Stimulated activated CD8-positive, alpha-beta memory T cell treated with anti-CD3 and anti-CD28 coated beads, Interleukin-4, amount 100 ng/mL, for 48 hours (primary cell): Measurements from ENCODE around the gene HJURP.

Source experiments
- DNase-seq: peaks from one replicate; pipeline ENCODE4 v3.0.0-alpha.2; 2020

HJURP gene

DNA sequence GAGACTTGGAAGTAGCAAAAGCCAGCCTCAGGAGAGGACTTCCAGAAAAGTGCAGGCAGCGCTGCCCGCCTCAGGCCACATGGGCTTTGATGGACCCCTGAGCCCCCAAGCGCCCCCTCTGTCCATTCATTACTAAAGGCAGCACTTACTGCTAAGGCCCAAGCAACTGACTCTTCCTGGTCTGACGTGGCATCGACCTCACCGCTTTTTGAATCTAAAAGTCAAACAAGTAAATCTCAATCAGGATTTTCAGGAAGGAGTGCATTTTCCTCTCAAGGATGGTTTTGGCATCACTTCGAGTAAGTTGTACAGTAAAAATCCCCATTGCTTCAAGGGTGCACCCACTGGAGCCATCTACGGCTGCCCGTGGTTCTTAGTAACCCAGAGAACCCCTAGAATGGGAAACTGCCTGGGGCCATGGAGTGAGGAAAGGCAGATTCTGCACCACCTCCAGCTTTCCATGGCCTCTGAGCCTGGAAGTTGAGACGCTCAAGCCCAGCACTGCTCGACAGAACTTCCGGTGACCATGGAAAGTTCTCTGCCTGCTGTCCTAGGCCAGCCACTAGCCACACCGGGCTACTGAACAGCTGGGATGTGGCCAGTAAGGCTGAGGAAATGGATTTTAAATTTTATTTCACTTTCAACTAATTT lies 7.0 kb downstream of the HJURP start:
- no peak for DNase-seq

DNA sequence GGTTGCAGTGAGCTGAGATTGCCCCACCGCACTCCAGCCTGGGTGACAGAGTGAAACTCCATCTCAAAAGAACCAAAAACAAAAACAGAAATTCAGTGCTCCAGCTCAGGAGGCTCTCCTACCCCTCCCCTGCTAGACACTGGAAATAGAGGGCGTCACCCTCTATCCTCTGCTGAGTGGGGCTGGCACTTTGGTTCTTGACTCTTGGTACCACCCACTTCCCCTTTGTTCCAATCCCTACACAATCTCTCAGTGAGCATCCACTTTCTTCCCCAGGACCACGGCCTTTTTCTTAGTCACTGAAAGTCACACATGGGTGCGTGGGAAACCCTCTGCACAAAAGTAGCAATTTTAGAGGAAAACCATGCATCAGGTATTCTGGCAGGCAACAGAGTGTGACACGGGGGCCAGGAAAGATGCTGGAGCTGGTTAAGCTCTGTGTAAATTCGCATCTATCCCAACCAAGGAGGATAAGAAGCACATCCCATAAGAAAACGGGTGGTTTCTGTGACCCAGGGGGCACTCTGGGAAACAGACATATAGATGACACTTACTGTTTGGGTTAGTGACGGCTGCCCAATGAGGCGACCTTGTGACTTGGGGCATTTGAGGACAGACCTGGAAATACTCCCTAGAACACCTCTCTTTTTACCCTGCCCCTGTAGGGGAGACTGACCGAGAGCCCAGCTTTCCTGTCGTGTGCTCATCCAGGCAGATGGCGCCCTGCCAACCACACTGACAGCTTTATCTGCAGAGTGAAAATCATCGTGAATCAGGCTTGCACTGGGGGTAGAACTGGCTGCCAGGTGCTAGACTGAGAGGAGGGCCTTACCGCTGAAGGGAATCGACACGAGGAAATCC lies 7.7 kb downstream of the HJURP start:
- no peak for DNase-seq

DNA sequence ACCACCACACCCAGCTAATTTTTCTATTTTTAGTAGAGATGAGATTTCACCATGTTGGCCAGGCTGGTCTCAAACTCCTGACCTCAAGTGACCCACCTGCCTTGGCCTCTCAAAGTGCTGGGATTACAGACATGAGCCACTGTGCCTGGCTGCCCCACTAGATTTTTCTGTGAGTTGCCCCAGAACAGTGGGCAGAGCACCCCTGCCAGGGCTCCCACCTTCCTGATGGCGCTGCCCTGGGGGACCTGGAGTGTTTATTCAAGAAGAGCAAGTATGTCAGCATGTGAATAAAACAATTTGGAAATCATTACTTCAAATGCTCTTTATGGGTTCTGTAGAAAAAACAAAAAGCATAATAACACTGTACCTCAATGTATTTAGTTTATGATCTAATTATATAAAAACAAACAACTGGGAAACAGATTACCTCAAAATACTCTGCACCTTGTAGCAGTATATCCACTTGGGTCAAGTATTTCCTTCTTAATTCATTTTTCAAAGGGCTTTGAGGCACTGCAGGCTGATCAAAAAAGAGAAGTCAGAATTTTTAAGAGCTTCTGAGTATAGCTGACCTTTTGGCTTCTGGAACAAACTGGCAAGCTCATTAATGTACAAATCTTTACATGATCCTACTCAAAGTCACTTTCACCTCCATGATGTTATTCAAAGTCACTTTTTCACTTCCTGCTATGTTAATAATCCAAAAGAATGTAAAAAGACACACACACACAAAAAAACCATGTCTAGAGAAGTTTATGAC lies 8.9 kb downstream of the HJURP start:
- DNase-seq: no peak

DNA sequence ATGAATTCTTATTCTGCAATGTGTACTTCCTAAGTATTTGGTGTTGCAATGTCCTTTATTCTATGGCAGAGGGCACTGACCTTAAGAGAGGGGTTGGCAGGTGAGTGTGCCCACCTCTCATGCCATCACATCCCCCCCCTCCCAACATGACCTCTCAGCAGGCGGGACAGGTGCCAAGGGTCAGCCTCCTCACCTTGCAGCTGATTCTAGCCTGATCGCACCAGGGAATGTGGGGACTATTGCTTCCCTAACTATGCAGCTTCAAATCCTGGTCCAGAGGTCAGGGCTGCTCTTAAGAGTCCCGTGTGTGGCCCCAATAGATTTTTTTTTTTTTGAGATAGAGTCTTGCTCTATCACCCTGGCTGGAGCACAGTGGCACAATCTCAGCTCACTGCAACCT lies 9.5 kb downstream of the HJURP start:
- DNase-seq: no peak

DNA sequence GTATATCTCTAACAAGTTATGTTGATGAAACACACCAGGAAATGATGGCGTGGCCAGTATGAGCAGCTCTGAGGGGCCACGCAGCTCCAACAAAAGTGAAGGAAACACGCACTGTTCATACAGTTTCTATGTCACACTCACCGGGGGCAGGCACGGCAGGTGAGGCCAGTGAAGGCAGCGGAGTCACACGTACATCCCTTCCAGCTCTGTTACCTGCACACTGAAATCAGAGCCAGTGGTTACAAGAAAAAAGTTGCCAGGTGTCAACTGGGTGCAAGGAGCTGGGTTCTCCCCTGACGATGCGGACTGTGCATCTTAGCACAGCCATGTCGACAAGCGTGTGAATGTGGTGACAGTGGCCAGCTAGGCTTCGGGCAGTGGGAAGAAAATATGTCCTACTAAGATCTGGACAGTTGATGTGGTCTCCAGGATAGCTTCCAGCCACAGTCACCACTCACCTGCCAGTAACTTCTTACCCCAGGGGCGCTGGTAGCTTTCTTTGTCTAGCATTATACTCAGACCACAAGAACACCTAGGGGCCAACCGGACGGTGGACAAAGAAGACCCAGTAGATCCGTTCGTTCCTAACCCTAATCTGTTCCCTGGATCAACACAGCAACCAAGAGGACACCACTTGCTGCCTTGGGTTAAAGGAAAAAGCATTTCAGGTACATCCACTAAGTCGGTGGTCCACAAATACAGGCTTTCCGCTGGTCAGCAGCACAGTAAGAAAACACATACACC lies 10.1 kb downstream of the HJURP start:
- DNase-seq: no peak

DNA sequence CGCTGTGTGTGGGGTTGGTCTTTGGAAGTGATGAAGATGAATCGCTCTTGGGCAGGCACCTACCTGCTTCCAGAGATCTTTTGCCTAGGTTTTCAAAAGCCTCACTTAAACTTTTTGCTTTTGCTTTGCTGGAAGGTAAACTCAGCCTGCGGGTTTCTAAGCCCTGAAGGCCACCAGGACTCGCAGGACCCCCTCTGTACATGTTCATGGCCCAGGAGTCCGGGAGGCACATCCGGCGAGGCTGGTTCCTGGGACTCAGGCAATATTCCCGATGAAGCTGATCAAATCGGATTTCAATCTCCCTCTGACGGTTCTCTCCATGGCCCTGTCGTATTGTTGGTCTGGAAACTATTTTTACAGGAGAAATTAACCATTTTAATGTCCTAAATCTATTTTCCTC lies 13.2 kb downstream of the HJURP start:
- DNase-seq: peak; percentile 18

DNA sequence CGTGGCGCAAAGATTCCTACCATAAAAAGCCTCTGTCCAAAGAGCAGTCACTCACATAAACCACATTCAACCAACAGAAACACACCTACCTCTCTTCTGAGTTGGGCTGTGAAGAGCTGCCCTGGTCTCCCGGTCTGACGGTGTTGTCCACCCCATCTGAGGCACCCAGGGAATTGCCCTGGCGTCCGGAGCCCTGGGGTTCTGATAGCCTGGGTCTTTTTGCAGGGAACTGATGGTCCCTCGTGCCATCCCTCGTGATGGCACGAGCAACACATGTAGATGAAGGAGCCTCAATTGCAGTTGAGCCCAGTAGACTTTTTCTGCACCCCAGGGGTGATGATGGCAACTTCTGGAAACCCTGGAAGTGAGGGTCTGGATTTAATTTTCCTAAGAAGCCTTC lies 13.8 kb downstream of the HJURP start:
- DNase-seq: no peak

DNA sequence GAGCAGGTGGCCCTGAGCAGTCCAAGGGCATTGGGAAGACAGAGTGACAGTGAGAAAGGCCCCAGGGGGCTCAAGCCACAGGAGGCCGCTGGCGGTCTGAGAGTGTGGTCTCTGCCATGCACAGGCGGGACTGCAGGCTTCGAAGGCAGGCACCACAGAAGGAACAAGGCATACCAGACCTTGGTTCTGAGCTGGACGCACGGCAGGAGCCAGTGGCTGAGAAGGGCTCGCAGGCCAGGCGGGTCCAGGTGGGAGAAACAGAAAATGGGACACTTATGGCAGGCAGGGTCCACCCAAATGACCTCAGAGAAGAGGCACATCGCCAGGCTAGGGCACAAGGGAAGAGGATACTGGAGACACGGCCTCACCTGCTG lies 14.9 kb downstream of the HJURP start:
- DNase-seq: peak; percentile 14

DNA sequence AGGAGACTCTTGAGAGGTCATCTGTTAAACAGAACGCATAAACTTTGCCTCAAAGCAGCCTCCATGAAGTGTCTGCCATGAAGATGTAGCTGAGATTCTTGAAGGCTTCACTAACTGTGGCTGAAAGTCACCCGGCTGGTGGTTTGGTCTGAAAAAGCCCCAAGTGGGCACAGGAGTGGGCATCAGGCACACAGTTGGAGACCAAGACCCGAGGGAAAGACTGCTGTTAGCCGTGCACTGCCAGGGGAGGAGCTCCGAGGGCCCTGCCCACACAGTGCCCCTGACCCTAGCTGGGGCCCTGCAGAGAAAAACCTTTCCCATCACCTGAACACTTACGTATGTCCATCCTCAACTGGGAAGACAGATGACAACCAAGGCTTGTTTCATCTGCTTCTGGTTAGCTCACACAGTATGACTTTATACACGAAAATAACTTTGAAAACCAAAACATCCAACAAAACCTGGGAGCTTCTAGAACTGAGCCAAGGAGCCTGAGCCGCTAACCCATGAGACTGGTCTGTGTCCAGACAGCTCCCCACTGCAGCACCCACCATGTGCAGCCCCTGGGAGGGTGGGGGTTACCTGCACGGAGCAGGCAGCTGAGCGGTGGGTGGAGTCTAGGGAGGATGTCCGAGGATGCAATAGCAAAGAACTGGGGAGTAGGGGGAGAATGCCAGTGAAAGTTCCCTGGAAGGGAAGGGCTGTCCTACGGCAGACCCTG lies 15.4 kb downstream of the HJURP start:
- DNase-seq: peak; percentile 14

DNA sequence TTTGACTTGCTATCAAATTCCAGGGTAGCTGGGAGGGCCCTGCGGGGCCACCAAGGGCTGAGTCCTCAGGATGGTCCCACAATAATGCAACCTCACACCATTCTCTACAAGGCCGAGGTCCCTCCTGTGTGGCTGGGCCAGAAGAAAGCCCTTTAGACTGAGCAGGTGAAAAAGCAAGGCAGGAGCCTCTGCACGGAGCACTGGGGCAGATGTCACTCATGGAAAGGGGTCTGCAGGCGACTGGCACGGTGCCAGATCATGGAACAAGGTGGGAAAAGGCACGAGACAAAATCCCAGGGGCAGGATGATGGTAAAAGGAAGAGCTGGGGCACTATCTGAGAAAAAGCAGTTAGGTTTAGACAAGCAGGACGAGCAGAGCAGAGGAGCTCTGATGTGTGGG lies 16.1 kb downstream of the HJURP start:
- DNase-seq: peak; percentile 3

DNA sequence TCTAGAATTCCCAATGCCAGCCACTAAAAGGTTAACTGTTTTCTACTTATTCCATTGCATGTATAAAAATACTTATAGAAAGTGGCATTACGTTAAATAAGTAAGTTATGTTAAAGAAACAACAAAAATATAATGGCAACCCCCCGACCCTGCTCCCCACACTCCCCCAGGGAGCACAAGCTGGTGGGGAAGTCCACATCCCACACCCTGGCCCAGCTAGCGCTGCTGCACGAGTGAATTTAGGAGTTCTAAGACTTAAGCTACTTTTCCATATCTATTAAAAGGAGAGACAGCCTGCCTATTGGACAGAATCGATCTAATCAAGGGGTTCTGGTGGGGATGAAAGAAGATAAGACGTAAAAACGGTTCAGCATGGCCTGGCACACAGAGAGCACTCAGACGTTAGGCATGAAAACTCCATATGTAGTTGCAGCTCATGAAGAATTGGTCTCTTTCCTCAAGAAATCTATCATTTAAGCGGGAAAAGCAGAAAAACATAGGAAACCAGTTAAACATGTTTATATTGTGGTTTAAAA lies 16.6 kb downstream of the HJURP start:
- peak; percentile 21 for DNase-seq

DNA sequence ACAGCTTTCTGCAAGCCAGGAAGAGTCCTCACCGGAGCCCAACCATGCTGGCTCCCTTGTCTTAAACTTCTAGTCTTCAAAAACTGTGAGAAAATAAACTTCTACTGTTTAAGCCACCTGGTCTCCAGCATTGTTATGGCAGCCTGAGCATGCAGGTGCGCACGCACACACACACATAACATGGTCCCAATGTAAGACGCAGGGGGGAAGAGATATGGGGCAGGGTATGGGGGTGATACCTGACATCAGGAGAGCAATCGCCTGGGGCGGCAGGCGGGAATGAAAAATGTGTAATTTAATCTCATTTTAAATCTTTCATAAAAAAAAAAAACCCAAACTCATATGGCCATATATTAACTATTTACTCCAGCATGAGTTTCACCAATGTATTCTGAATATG lies 18.0 kb downstream of the HJURP start:
- DNase-seq: peak; percentile 14

DNA sequence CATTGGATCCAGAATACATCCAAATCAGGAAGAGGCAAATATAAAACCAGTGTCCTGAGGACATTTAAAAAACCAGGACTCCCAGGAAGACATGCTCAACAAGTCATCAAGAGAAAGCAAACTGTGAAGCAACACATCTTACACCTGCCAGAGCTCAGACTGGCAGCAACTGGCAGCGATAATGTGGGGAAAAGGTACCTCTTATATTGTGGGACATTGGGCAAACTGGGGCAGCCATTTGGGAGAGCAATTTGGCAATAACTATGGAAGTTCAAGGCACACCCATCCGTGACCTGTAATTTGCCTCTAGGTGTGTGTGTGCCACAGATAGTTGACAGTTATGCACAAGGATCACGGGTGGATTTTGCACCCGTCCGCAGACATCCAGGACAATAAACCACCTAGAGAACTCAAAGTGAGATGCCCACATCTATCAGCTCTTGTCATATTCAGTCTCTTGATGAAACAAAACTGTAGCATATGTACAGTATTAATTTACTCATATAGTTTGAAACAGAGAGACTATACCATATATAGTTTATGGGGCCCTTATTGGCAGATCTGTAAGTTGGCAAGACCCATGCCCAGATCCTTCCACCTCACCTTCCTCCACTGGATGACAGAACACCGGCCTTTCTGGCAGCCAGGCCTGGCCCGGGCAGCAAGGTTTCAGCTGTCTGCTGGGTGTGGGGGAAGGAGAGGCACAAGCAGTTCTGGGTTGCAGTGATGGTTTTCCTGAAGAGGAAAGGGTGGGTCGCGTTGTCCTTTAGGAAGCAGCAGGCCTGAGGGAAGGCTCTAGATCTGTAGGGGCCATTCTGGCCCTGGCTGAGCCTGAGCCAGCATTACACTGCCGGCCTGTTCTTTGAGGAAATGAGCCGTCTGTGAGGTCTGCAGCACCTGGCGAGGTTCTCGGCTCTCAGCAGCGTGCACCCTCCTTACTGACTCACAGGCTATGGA lies 18.8 kb downstream of the HJURP start:
- DNase-seq: peak; percentile 23

DNA sequence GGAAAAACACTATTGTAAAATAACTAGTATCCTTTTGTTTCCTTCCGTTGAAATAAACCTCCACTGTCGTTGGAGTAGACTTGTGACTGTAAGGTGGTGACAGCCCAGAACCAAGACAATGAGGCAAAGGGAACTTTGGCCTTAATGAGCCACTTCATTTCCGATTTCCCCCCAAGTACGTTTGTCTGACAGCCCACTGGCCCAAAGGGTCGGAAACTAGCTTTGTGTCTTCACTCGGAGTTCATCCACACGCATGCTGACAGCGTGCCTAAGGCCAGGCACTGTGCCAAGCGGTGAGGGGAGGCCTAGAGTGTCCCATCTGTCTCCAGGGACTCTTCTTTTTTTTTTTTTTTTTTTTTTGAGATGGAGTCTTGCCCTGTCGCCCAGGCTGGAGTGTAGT lies 21.0 kb downstream of the HJURP start:
- peak; percentile 21 for DNase-seq

DNA sequence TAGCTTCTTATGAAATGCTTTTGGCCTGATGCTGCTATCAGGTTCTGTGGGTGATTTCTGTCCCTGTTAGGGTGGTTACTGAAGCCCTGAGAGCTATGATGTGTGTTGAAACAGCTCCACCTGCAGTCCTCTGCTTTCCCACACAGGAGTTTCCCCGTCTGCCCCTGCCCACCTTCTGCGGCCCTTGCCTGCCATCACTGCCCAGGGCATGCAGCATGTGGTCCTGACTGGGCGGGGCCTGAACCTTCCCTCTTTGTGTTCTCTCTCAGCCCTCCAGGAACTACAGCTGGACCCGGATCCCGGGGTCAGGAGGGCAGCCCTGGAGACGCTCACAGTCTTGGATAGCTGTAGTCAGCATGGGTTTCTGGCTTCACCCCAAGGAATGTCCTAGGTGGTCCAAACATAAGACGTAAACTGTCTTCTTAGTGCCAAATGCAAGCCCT lies 21.4 kb downstream of the HJURP start:
- peak; percentile 32 for DNase-seq

DNA sequence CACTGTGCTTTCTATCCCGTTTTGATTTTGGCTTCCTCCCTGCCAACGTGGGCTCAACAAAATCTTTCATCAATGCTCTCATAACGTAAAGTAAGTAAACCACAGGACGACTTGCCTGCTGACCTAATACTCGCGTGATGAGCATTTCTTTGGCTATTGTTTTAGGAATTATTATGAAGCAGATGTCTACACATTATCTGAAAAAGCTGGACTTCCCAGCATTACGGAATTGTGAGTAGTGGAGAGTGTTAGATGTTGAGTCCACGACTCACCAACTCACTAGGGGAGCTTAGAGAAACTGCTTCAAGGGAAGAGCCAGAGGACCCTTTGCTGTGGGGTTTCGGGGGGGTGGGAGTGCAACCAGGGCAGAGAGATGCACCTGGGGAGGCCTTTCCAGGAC lies 21.9 kb downstream of the HJURP start:
- no peak for DNase-seq

DNA sequence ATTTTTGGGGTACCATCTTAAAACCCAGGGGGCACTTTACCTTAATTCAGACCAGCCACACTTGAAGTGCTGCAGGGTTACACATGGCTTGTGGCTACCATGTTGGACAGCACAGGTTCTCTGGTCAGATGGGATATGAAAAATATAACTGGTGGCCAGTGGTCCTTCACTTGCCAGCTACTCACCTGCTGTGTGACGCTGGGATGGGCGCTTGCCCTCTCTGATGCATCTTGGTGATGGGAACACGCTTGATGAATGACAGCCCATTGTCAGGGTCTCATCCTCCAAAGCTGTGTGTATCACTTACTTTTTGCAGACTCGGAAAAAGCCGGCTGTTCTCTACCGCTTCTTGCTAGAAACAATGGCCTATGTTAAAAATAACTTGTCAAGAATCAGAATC lies 22.5 kb downstream of the HJURP start:
- DNase-seq: peak; percentile 22

DNA sequence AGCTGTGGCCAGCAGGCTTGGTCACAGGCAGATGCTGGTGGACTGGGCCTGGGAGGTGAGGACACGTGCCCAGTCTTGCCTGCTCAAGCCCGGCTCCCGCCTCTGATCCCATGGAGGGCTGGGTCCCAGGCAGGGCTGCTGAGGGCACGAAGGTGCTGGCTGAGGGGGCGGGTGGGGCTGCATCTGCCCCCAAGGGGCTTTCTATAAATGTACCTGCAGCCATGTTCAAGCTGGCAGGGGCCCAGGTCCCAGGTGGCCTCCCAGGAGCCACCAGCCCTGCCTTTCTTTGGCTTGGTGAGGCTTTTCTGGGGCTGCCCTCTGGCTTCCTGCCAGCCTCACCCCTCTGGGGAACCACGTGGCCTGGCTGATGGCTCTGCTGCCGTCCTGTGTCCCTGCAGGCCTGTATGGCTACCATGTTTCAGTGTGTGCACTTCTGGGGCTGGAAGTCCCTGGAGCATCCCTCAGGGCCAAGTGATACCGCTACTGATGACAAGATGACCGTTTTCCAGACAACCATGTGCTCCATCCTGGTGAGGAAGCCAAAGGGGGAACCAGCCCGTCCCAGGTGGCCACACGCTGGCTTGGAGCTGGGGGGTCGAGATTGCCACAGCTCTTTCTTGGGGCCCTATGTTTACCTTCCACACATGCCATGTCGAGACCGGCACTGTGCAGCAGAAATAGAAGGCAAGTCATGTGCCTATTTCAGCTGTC lies 23.2 kb downstream of the HJURP start:
- peak; percentile 20 for DNase-seq

DNA sequence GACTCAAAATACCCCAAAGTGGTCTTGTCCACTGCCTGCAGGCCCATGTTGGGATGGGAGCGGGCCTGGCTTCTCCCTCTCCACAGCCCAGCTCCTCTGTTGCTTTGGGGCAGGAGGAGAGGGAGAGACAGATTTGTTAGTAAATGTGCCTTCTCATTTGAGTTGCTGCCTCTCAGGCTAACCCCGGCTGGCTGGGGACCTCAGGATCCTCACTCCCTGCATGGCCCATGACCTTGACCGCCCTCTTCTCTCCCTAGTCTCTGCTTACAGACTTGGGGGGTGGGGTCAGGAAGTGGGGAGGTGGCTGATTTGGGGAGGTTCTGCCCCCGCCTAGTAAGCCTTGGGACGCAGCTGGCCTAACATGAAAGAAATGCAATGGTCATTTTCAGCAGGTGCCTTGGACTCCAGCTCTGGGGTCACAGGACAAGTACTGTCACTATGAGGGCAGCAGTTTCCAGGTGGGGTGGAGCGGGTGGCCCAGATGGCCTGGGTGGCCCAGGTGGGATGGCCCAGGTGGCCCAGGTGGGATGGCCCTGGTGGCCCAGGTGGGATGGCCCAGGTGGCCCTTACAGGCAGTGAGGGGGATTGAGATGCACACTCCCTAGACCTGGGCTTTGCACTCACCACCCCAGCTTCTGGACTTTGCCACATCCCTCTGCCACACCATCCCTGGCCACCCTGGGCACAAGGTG lies 24.1 kb downstream of the HJURP start:
- DNase-seq: peak; percentile 17
